Caco-2 (cell line): Measurements from ENCODE around the gene RBM33. TPM values are rescaled to one million over a fixed set of nuclear protein-coding genes. Genes with fewer than 3 reads are reported as not detected.

ENCODE experiments used
- BruUV-seq: library from RNA; stranded (reverse); fragments of 400-500 nt; replicated peaks from 2 replicates; lab custom pipeline; 2021; lab: Mats Ljungman, UMichigan
- CTCF ChIA-PET: fragments of 300-600 bp; sonication (Branson Sonifier 250); formaldehyde crosslinking; loops from one replicate; lab custom pipeline; 2022; ENCODE audit warnings: antibody characterized with exemption; lab: Charles Lee
- POLR2A ChIA-PET: fragments of 300-600 bp; sonication (Branson Sonifier 250); formaldehyde crosslinking; loops from one replicate; lab custom pipeline; 2022; ENCODE audit warnings: antibody characterized with exemption; lab: Charles Lee
- DNase-seq, 2 experiments: peaks; one replicate each; pipeline versions ENCODE4 v3.0.0 to v3.0.0-alpha.2; 2020 to 2022
- H3K27me3 ChIP-seq: replicated peaks from 2 replicates; pipeline ENCODE4 v1.6.0; 2011; ENCODE audit warnings: low read length; ENCODE audit not compliant: control insufficient read depth, insufficient read depth
- H3K36me3 ChIP-seq: 2 replicates; pipeline ENCODE4 v1.5.1; 2011; ENCODE audit warnings: low read length; ENCODE audit not compliant: control insufficient read depth, insufficient read depth
- H3K4me1 ChIP-seq: fragments of 250-450 bp; sonication (Bioruptor Pico); 2 replicates; pipeline ENCODE4 v1.5.1; 2020; ENCODE audit warnings: mild to moderate bottlenecking
- H3K4me3 ChIP-seq: 2 replicates; pipeline ENCODE4 v1.5.1; 2011; ENCODE audit warnings: low read depth, mild to moderate bottlenecking, control low read depth, low read length
- H3K9me3 ChIP-seq: fragments of 250-450 bp; sonication (Bioruptor Pico); 2 replicates; pipeline ENCODE4 v1.5.1; 2020; ENCODE audit warnings: mild to moderate bottlenecking, moderate library complexity
- H3K27ac Mint-ChIP-seq: one replicate; pipeline ENCODE4 v1.8.0; 2022; ENCODE audit warnings: mixed read lengths; ENCODE audit not compliant: unreplicated experiment
- H3K27me3 Mint-ChIP-seq: one replicate; pipeline ENCODE4 v1.8.0; 2022; ENCODE audit warnings: mixed read lengths; ENCODE audit not compliant: insufficient read depth, unreplicated experiment
- H3K36me3 Mint-ChIP-seq: one replicate; pipeline ENCODE4 v1.8.0; 2022; ENCODE audit warnings: mild to moderate bottlenecking, mixed read lengths; ENCODE audit not compliant: insufficient read depth, unreplicated experiment
- H3K4me1 Mint-ChIP-seq: one replicate; pipeline ENCODE4 v1.8.0; 2022; ENCODE audit warnings: low read depth, mixed read lengths; ENCODE audit not compliant: unreplicated experiment
- H3K4me3 Mint-ChIP-seq: one replicate; pipeline ENCODE4 v1.8.0; 2022; ENCODE audit warnings: mild to moderate bottlenecking, moderate library complexity, mixed read lengths; ENCODE audit not compliant: unreplicated experiment
- H3K9me3 Mint-ChIP-seq: one replicate; pipeline ENCODE4 v1.8.0; 2022; ENCODE audit warnings: mixed read lengths; ENCODE audit not compliant: unreplicated experiment
- CTCF ChIP-seq, 2 experiments: fragments of 200-600 bp in 1 of 2; IDR thresholded peaks; 1 replicate in 1 of 2; 2 replicates in 1 of 2; pipeline versions ENCODE4 v1.5.1 to v1.8.0; 2011 to 2022; ENCODE audit warnings: antibody characterized with exemption in 1 of 2, control low read depth in 1 of 2, inconsistent platforms in 1 of 2, low read depth in 1 of 2, low read length in 1 of 2, mild to moderate bottlenecking in 1 of 2, moderate library complexity in 1 of 2; ENCODE audit not compliant: insufficient read depth in 1 of 2, severe bottlenecking in 1 of 2, unreplicated experiment in 1 of 2
- intact Hi-C: fragments of 100-400 bp; cut with micrococcal nuclease; formaldehyde crosslinking; loops from one replicate; pipeline ENCODE4 v1.10.0; 2022; ENCODE audit not compliant: unreplicated experiment
- total RNA-seq: library from RNA; stranded (reverse); gene quantifications from 2 replicates; pipeline ENCODE4 v1.2.3, GENCODE V29; 2022

RBM33 gene
- total RNA-seq, 1 experiment from 2014 or later, result 82.8 TPM

GRCh38 chr7:155791836-155792235, 147.4 kb downstream of the RBM33 start:
- no peaks in the 10 kb centered on the region for H3K27me3 Mint-ChIP-seq
- peaks cover 14% of the 10 kb centered on the region for H3K36me3 Mint-ChIP-seq
- CTCF ChIA-PET, result no interaction called here
- H3K4me1 Mint-ChIP-seq, result no peaks in the 10 kb centered on the region
- Histone ChIP-seq H3K36me3 (no peaks in the 10 kb centered on the region), H3K4me1 (peaks cover 7% of the 10 kb centered on the region; the same call in 1 of the 2 replicates), H3K4me3 (no peak overlapping the region), H3K27me3 (no peaks in the 10 kb centered on the region), H3K9me3 (no peaks in the 10 kb centered on the region)
- no peaks in the 10 kb centered on the region for H3K9me3 Mint-ChIP-seq
- BruUV-seq, result no TSS peak
- no peak for TF ChIP-seq CTCF (IDR thresholded peaks at IDR 0.05; ENCODE audit: insufficient read depth in 1 of 2, low read depth in 1 of 2, low read length in 1 of 2, severe bottlenecking in 1 of 2, unreplicated experiment in 1 of 2)
- H3K27ac Mint-ChIP-seq, result no peak overlapping the region
- intact Hi-C loops, result no loop called here
- POLR2A ChIA-PET, result no interaction called here
- no peak for DNase-seq
- H3K4me3 Mint-ChIP-seq, result no peak overlapping the region

GRCh38 chr7:155792315-155792960, 148.0 kb downstream of the RBM33 start:
- no TSS peak for BruUV-seq
- H3K4me1 Mint-ChIP-seq, result no peaks in the 10 kb centered on the region
- no peak overlapping the region for H3K4me3 ChIP-seq
- H3K27ac Mint-ChIP-seq, result no peak overlapping the region
- H3K9me3 ChIP-seq, result no peaks in the 10 kb centered on the region
- H3K27me3 Mint-ChIP-seq, result no peaks in the 10 kb centered on the region
- peaks cover 7% of the 10 kb centered on the region; the same call in 1 of the 2 replicates for H3K4me1 ChIP-seq
- H3K36me3 ChIP-seq, result no peaks in the 10 kb centered on the region
- no peaks in the 10 kb centered on the region for H3K27me3 ChIP-seq
- ChIA-PET CTCF (no interaction called here), POLR2A (no interaction called here)
- intact Hi-C loops, result no loop called here
- peaks cover 14% of the 10 kb centered on the region for H3K36me3 Mint-ChIP-seq
- no peaks in the 10 kb centered on the region for H3K9me3 Mint-ChIP-seq
- no peak for DNase-seq
- H3K4me3 Mint-ChIP-seq, result no peak overlapping the region
- no peak for TF ChIP-seq CTCF (IDR thresholded peaks at IDR 0.05; ENCODE audit: insufficient read depth in 1 of 2, low read depth in 1 of 2, low read length in 1 of 2, severe bottlenecking in 1 of 2, unreplicated experiment in 1 of 2)

GRCh38 chr7:155792999-155793560, 148.6 kb downstream of the RBM33 start:
- Histone ChIP-seq H3K36me3 (no peaks in the 10 kb centered on the region), H3K9me3 (no peaks in the 10 kb centered on the region), H3K27me3 (no peaks in the 10 kb centered on the region), H3K4me3 (no peak overlapping the region), H3K4me1 (peaks cover 7% of the 10 kb centered on the region; the same call in 1 of the 2 replicates)
- DNase-seq, result no peak
- POLR2A ChIA-PET, result no interaction called here
- no peak overlapping the region for H3K4me3 Mint-ChIP-seq
- CTCF ChIA-PET, result no interaction called here
- no peaks in the 10 kb centered on the region for H3K9me3 Mint-ChIP-seq
- no peaks in the 10 kb centered on the region for H3K27me3 Mint-ChIP-seq
- intact Hi-C loops, result no loop called here
- BruUV-seq, result no TSS peak
- no peaks in the 10 kb centered on the region for H3K4me1 Mint-ChIP-seq
- peaks cover 8% of the 10 kb centered on the region for H3K36me3 Mint-ChIP-seq
- TF ChIP-seq CTCF (IDR thresholded peaks at IDR 0.05; ENCODE audit: insufficient read depth in 1 of 2, low read depth in 1 of 2, low read length in 1 of 2, severe bottlenecking in 1 of 2, unreplicated experiment in 1 of 2), result no peak
- no peak overlapping the region for H3K27ac Mint-ChIP-seq
